GM10248 (cell line): ENCODE results near the gene SBF1.

Experiments
- CTCF ChIA-PET: fragments of 300-600 bp; sonication (Branson Sonifier 250); formaldehyde crosslinking; extraction: SDS; loops from one replicate; lab custom pipeline; 2021; ENCODE audit warnings: antibody characterized with exemption; lab: Yijun Ruan, JAX
- POLR2A ChIA-PET: fragments of 350-650 bp; sonication (Branson Sonifier 250); formaldehyde crosslinking; extraction: SDS; loops from one replicate; lab custom pipeline; 2020; ENCODE audit warnings: antibody characterized with exemption; lab: Yijun Ruan, JAX
- DNase-seq: peaks from one replicate; pipeline ENCODE4 v3.0.0; 2012; ENCODE audit errors: extremely low spot score
- CTCF ChIP-seq: IDR thresholded peaks from 2 replicates; pipeline ENCODE4 v1.5.1; 2012; ENCODE audit warnings: mild to moderate bottlenecking, low read depth; ENCODE audit errors: extremely low read depth, missing control alignments, control extremely low read depth

Gene SBF1

GRCh38 chr22:50504369-50505211, 29.8 kb upstream of the SBF1 start:
- no peak for TF ChIP-seq CTCF
- no peak for DNase-seq
- ChIA-PET POLR2A (no interaction called here), CTCF (interaction anchor here (0.9 kb wide), 1 partner anchor 228 kb away, joined by 3 read pairs; no protein-coding TSS in a partner anchor)

GRCh38 chr22:50503475-50504145, 28.8 kb upstream of the SBF1 start:
- CTCF ChIA-PET: interaction anchor here (0.7 to 0.9 kb wide), 2 partner anchors 31 to 227 kb away, joined by 3 read pairs; no protein-coding TSS in a partner anchor
- no peak for DNase-seq
- TF ChIP-seq CTCF: no peak
- POLR2A ChIA-PET: interaction anchor here (0.9 kb wide), 1 partner anchor 43 kb away, joined by 5 read pairs; no protein-coding TSS in a partner anchor

- ChIA-PET CTCF (interaction anchor here (0.7 to 1.4 kb wide), 3 partner anchors 30 to 227 kb away, joined by 3 read pairs; partner anchors contain the start of gene CHKB), POLR2A (interaction anchor here (0.9 kb wide), 1 partner anchor 43 kb away, joined by 5 read pairs; no protein-coding TSS in a partner anchor)
- no peak for TF ChIP-seq CTCF
- DNase-seq: no peak
These were observed 28.0 kb upstream of the SBF1 start for GRCh38 chr22:50502628-50503474.

GRCh38 chr22:50502096-50502495, 27.3 kb upstream of the SBF1 start:
- DNase-seq: no peak
- CTCF ChIA-PET: interaction anchor here (1.3 to 1.4 kb wide), 2 partner anchors 80 to 227 kb away, joined by 3 read pairs; partner anchors contain the start of gene CHKB
- POLR2A ChIA-PET: no interaction called here
- no peak for TF ChIP-seq CTCF

GRCh38 chr22:50500452-50500851, 25.6 kb upstream of the SBF1 start:
- TF ChIP-seq CTCF: no peak
- ChIA-PET CTCF (interaction anchor here (0.9 to 2.0 kb wide), 3 partner anchors 25 to 120 kb away, joined by 4 to 7 read pairs (median 4); partner anchors contain the start of gene SCO2), POLR2A (interaction anchor here (0.7 kb wide), 2 partner anchors 30 to 60 kb away, joined by 3 to 4 read pairs; no protein-coding TSS in a partner anchor)
- no peak for DNase-seq
